HepG2 (cell line): ENCODE measurements around the gene CNTD1. TPM values are rescaled to one million over a fixed set of nuclear protein-coding genes. Genes with fewer than 3 reads are reported as not detected.

Experiments used
- DMAP1 ChIP-seq: IDR thresholded peaks from 2 replicates; pipeline ENCODE4 v1.6.1; 2016
- FOXO4 ChIP-seq: sonication (generic); formaldehyde crosslinking; conservative IDR thresholded peaks from 2 replicates; pipeline ENCODE4 v1.8.1; 2023; ENCODE audit warnings: missing genetic modification reagents
- HIC2 ChIP-seq: sonication (generic); formaldehyde crosslinking; IDR thresholded peaks from 2 replicates; pipeline ENCODE4 v1.9.0; 2022; ENCODE audit warnings: low read depth, missing genetic modification reagents
- MEIS2 ChIP-seq: sonication (generic); formaldehyde crosslinking; IDR thresholded peaks from 2 replicates; pipeline ENCODE4 v1.9.0; 2021; ENCODE audit warnings: mild to moderate bottlenecking, missing genetic modification reagents
- PATZ1 ChIP-seq: sonication (generic); formaldehyde crosslinking; IDR thresholded peaks from 2 replicates; pipeline ENCODE4 v1.4.0; 2020; ENCODE audit warnings: missing genetic modification reagents
- SOX13 ChIP-seq, 3 experiments: fragments of 450-650 bp in 1 of 3; sonication (generic) in 1 of 3; formaldehyde crosslinking in 1 of 3; IDR thresholded peaks in 2 of 3; conservative IDR thresholded peaks in 1 of 3; 2 replicates each; pipeline versions ENCODE4 v1.5.0 to v1.6.1; 2016 to 2020; ENCODE audit warnings: antibody characterized with exemption in 1 of 3, mild to moderate bottlenecking in 1 of 3, missing compliant biosample characterization in 1 of 3, missing genetic modification reagents in 1 of 3, moderate library complexity in 1 of 3
- TRAFD1 ChIP-seq: sonication (generic); formaldehyde crosslinking; IDR thresholded peaks from 2 replicates; pipeline ENCODE4 v1.5.1; 2020; ENCODE audit warnings: missing genetic modification reagents, mild to moderate bottlenecking, borderline replicate concordance
- U2AF2 ChIP-seq: fragments of 200-400 bp; formaldehyde crosslinking; IDR thresholded peaks from 2 replicates; pipeline ENCODE4 v1.6.1; 2017; ENCODE audit warnings: low read depth, mild to moderate bottlenecking, low read length
- ZNF136 ChIP-seq: sonication (generic); formaldehyde crosslinking; IDR thresholded peaks from 2 replicates; pipeline ENCODE4 v1.8.1; 2022; ENCODE audit warnings: low read depth, mild to moderate bottlenecking, moderate library complexity, missing genetic modification reagents
- ZNF7 ChIP-seq: IDR thresholded peaks from 2 replicates; pipeline ENCODE4 v1.6.1; 2016; ENCODE audit warnings: missing biosample characterization, missing genetic modification reagents
- polyA plus RNA-seq, 8 experiments: library from polyadenylated mRNA; depleted of rRNA in 3 of 8; stranded (reverse) in 7 of 8; unstranded in 1 of 8; fragments of >200 nt; fragmentation: Illumina TruSeq in 4 of 8; extraction: Trizol in 4 of 8; gene quantifications; 2 replicates each; pipeline versions ENCODE4 v1.2.1 to v1.2.3, GENCODE V29; 2011 to 2016; ENCODE audit warnings: low read depth in 4 of 8, missing spikeins in 1 of 8, mixed read lengths in 1 of 8; ENCODE audit not compliant: insufficient read depth in 1 of 8
- total RNA-seq, 5 experiments: library from RNA; depleted of rRNA; stranded (reverse); fragments of >200 nt; fragmentation: Illumina TruSeq; extraction: Trizol; gene quantifications; 2 replicates each; pipeline ENCODE4 v1.2.3, GENCODE V29; 2016; ENCODE audit warnings: low read depth in 1 of 5
- TF ChIP-seq, protein P1 (sequence below): sonication (generic); formaldehyde crosslinking; IDR thresholded peaks from 2 replicates; pipeline ENCODE4 v1.5.1; 2020; ENCODE audit warnings: mild to moderate bottlenecking, missing genetic modification reagents, borderline replicate concordance

CNTD1 gene
- total and polyA plus RNA-seq, 2 of the 13 experiments (the other 11 are each of a cell fraction or from before 2014, with no cell fraction given) = 0.11 to 0.15 TPM

DNA sequence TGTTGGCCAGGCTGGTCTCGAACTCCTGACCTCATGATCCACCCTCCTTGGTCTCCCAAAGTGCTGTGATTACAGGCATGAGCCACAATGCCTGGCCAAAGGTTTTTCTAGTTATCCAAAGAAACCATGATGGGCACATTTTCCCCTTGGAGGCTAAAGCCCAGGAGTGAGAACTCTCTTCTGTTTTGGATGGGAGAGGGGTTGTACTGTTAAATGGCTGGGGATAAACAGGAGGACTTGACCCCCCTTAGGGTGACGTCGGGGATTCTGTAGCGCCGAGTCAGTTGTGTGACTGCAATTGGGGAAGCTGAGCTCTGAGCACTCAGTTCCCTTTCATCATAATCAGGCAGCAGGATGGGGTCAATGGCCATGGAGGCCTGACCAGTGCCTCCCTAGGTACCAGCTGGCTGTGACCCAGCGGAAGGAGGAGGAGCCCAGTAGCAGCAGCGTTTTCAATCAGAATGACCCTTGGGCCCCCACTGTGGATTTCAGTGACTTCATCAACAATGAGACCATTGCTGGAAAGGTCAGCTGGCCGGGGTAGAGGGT is 56.5 kb downstream of the CNTD1 start (continued):
- TF ChIP-seq PATZ1 (peak; percentile 79), SOX13 (IDR thresholded peaks at IDR 0.05) (no peak), SOX13 (CRISPR knock-in tag; conservative IDR thresholded peaks at IDR 0.05 in 1 of 2, IDR thresholded peaks at IDR 0.05 in 1 of 2) (peak in 1 of 2 experiments; percentile 68; a peak in 2 of 4 replicates), DMAP1 (CRISPR knock-in tag) (0 out of 2 replicates have a peak, but pooled peaks have one; percentile 35), MEIS2 (CRISPR knock-in tag) (peak; percentile 35; the same call in 1 of the 2 replicates), ZNF136 (no peak), U2AF2 (no peak), TRAFD1 (peak; percentile 22; the same call in 1 of the 2 replicates), FOXO4 (CRISPR knock-in tag) (0 out of 2 replicates have a peak, but pooled peaks have one; percentile 5), HIC2 (CRISPR knock-in tag) (peak; percentile 63; the same call in 1 of the 2 replicates), ZNF7 (CRISPR knock-in tag) (no peak)
- TF ChIP-seq, protein P1, sequence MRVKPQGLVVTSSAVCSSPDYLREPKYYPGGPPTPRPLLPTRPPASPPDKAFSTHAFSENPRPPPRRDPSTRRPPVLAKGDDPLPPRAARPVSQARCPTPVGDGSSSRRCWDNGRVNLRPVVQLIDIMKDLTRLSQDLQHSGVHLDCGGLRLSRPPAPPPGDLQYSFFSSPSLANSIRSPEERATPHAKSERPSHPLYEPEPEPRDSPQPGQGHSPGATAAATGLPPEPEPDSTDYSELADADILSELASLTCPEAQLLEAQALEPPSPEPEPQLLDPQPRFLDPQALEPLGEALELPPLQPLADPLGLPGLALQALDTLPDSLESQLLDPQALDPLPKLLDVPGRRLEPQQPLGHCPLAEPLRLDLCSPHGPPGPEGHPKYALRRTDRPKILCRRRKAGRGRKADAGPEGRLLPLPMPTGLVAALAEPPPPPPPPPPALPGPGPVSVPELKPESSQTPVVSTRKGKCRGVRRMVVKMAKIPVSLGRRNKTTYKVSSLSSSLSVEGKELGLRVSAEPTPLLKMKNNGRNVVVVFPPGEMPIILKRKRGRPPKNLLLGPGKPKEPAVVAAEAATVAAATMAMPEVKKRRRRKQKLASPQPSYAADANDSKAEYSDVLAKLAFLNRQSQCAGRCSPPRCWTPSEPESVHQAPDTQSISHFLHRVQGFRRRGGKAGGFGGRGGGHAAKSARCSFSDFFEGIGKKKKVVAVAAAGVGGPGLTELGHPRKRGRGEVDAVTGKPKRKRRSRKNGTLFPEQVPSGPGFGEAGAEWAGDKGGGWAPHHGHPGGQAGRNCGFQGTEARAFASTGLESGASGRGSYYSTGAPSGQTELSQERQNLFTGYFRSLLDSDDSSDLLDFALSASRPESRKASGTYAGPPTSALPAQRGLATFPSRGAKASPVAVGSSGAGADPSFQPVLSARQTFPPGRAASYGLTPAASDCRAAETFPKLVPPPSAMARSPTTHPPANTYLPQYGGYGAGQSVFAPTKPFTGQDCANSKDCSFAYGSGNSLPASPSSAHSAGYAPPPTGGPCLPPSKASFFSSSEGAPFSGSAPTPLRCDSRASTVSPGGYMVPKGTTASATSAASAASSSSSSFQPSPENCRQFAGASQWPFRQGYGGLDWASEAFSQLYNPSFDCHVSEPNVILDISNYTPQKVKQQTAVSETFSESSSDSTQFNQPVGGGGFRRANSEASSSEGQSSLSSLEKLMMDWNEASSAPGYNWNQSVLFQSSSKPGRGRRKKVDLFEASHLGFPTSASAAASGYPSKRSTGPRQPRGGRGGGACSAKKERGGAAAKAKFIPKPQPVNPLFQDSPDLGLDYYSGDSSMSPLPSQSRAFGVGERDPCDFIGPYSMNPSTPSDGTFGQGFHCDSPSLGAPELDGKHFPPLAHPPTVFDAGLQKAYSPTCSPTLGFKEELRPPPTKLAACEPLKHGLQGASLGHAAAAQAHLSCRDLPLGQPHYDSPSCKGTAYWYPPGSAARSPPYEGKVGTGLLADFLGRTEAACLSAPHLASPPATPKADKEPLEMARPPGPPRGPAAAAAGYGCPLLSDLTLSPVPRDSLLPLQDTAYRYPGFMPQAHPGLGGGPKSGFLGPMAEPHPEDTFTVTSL (CRISPR knock-in tag) = 0 out of 2 replicates have a peak, but pooled peaks have one; percentile 10
